ENCODE data around the gene BRI3BP.

DNA sequence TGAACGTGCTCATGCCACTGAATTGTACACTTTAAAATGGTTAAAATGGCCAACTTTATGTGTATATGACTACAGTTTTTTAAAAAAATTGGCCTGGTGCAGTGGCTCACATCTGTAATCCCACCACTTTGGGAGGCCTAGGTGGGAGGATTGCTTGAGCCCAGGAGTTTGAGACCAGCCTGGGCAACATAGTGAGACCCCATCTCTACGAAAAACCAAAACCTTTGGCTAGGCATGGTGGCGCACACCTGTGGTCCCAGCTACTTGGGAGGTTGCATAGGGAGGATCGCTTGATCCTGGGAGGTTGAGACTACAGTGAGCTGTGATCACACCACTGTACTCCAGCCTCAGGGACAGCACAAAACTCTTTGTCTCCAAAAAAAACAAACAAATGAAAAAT is 5.3 kb downstream of the BRI3BP start:
- no peak for TF ChIP-seq EP300 (IDR thresholded peaks at IDR 0.05; ENCODE audit: borderline replicate concordance)
- no peak for TF ChIP-seq NFIC (IDR thresholded peaks at IDR 0.05)
- TF ChIP-seq YY1 (IDR thresholded peaks at IDR 0.05; ENCODE audit: low read depth), result no peak
- no peak for TF ChIP-seq USF1 (IDR thresholded peaks at IDR 0.05)
- TF ChIP-seq, protein P1, sequence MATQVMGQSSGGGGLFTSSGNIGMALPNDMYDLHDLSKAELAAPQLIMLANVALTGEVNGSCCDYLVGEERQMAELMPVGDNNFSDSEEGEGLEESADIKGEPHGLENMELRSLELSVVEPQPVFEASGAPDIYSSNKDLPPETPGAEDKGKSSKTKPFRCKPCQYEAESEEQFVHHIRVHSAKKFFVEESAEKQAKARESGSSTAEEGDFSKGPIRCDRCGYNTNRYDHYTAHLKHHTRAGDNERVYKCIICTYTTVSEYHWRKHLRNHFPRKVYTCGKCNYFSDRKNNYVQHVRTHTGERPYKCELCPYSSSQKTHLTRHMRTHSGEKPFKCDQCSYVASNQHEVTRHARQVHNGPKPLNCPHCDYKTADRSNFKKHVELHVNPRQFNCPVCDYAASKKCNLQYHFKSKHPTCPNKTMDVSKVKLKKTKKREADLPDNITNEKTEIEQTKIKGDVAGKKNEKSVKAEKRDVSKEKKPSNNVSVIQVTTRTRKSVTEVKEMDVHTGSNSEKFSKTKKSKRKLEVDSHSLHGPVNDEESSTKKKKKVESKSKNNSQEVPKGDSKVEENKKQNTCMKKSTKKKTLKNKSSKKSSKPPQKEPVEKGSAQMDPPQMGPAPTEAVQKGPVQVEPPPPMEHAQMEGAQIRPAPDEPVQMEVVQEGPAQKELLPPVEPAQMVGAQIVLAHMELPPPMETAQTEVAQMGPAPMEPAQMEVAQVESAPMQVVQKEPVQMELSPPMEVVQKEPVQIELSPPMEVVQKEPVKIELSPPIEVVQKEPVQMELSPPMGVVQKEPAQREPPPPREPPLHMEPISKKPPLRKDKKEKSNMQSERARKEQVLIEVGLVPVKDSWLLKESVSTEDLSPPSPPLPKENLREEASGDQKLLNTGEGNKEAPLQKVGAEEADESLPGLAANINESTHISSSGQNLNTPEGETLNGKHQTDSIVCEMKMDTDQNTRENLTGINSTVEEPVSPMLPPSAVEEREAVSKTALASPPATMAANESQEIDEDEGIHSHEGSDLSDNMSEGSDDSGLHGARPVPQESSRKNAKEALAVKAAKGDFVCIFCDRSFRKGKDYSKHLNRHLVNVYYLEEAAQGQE (IDR thresholded peaks at IDR 0.05; ENCODE audit: low read depth), result no peak
- no peak for TF ChIP-seq RAD21 (IDR thresholded peaks at IDR 0.05; ENCODE audit: low read depth)
- no peak for TF ChIP-seq TAF1 (IDR thresholded peaks at IDR 0.05; ENCODE audit: low read depth)
- TF ChIP-seq TCF12 (IDR thresholded peaks at IDR 0.05; ENCODE audit: low read depth), result no peak

All from Ishikawa (cell line).